NT2/D1 (cell line): ENCODE results near the gene CAB39L.

Experiments used
- DNase-seq: peaks from one replicate; pipeline ENCODE4 v3.0.0-alpha.2; 2011; ENCODE audit warnings: low read depth, low spot score
- H3K27me3 ChIP-seq: 2 replicates; pipeline ENCODE4 v1.6.0; 2011; ENCODE audit warnings: mild to moderate bottlenecking; ENCODE audit not compliant: insufficient read length, insufficient read depth
- H3K36me3 ChIP-seq: 2 replicates; pipeline ENCODE4 v1.6.1; 2011; ENCODE audit warnings: mild to moderate bottlenecking, low read length, mixed read lengths; ENCODE audit not compliant: insufficient read depth, insufficient read length
- H3K4me1 ChIP-seq: 2 replicates; pipeline ENCODE4 v1.5.1; 2011; ENCODE audit not compliant: insufficient read depth, insufficient read length
- H3K4me3 ChIP-seq: 2 replicates; pipeline ENCODE4 v1.5.1; 2011; ENCODE audit warnings: low read depth; ENCODE audit not compliant: insufficient read length
- H3K9ac ChIP-seq: 2 replicates; pipeline ENCODE4 v1.6.0; 2011; ENCODE audit warnings: low read depth; ENCODE audit not compliant: insufficient read length
- H3K9me3 ChIP-seq: 2 replicates; pipeline ENCODE4 v1.5.1; 2011; ENCODE audit warnings: mild to moderate bottlenecking, low read length; ENCODE audit not compliant: insufficient read depth
- SUZ12 ChIP-seq: IDR thresholded peaks from 2 replicates; pipeline ENCODE4 v1.6.1; 2011; ENCODE audit not compliant: insufficient read length, insufficient read depth; ENCODE audit errors: extremely low read depth
- YY1 ChIP-seq: IDR thresholded peaks from 2 replicates; pipeline ENCODE4 v1.6.1; 2011; ENCODE audit not compliant: insufficient read length, insufficient read depth
- ZNF274 ChIP-seq: IDR thresholded peaks from 2 replicates; pipeline ENCODE4 v1.6.1; 2011; ENCODE audit warnings: mild to moderate bottlenecking, low read depth, low read length

Gene CAB39L

GRCh38 chr13:49265822-49266221, 178.0 kb downstream of the CAB39L start:
- Histone ChIP-seq H3K9me3 (no peaks in the 10 kb centered on the region), H3K4me1 (no peaks in the 10 kb centered on the region), H3K9ac (no peak overlapping the region), H3K27me3 (no peaks in the 10 kb centered on the region), H3K4me3 (no peak overlapping the region), H3K36me3 (no peaks in the 10 kb centered on the region)
- no peak for DNase-seq
- TF ChIP-seq ZNF274 = no peak
- TF ChIP-seq SUZ12 = no peak
- TF ChIP-seq YY1 = no peak

DNA sequence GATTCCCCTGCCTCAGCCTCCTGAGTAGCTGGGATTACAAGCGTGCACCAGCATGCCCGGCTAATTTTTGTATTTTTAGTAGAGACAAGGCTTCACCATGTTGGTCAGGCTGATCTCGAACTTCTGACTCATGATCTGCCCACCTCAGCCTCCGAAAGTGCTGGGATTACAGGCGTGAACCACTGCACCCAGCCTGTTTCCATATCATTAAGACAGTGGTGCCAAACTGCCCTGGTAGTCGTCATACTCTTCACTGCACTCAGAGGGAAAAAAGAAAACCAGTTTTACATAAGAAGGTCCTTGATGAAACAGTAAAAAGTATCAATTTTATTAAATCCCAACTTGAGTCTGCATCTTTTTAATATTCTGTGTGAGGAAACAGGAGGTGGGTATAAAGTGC, 181.2 kb downstream of the CAB39L start:
- no peak for TF ChIP-seq ZNF274
- no peak for TF ChIP-seq YY1
- TF ChIP-seq SUZ12 = no peak
- no peak overlapping the region for H3K9ac ChIP-seq
- no peak for DNase-seq
- no peaks in the 10 kb centered on the region for H3K27me3 ChIP-seq
- H3K4me1 ChIP-seq = no peaks in the 10 kb centered on the region
- H3K36me3 ChIP-seq = peaks cover 2% of the 10 kb centered on the region
- H3K9me3 ChIP-seq = no peaks in the 10 kb centered on the region
- no peak overlapping the region for H3K4me3 ChIP-seq

- H3K9ac ChIP-seq = no peak overlapping the region
- peaks cover 2% of the 10 kb centered on the region for H3K36me3 ChIP-seq
- no peaks in the 10 kb centered on the region for H3K4me1 ChIP-seq
- no peaks in the 10 kb centered on the region for H3K9me3 ChIP-seq
- H3K27me3 ChIP-seq = no peaks in the 10 kb centered on the region
- H3K4me3 ChIP-seq = no peak overlapping the region
- no peak for DNase-seq
- TF ChIP-seq ZNF274 (no peak), SUZ12 (no peak)
Measured at GRCh38 chr13:49259586-49259985, 184.3 kb downstream of the CAB39L start.
